Thyroid gland (tissue), 4 donors: ENCODE data around the gene TMEM260. TPM values are rescaled to one million over a fixed set of nuclear protein-coding genes. Genes with fewer than 3 reads are reported as not detected.
A peak's percentile ranks its signal among the peaks of the same experiment; 100 is the strongest.
"Not testable (repeated sequence)": the region's sequence is repeated elsewhere in the genome, so short reads cannot be mapped to it uniquely, and the experiment has no call there.

Experiments used
- DNase-seq, 2 donors: peaks; one replicate each; pipeline ENCODE4 v3.0.0-alpha.2; 2019
- H3K27ac ChIP-seq, 3 donors: fragments of 200-600 bp; sonication (generic); 1 replicate in 2 of 3; 2 replicates in 1 of 3; pipeline ENCODE4 v1.5.1; 2016 to 2019; ENCODE audit warnings: mild to moderate bottlenecking in 1 of 3, moderate library complexity in 1 of 3
- H3K27me3 ChIP-seq: fragments of 200-600 bp; sonication (generic); one replicate; pipeline ENCODE4 v1.5.1; 2019
- H3K36me3 ChIP-seq, 2 donors: fragments of 200-600 bp; sonication (generic); one replicate each; pipeline ENCODE4 v1.5.1; 2016 to 2019
- H3K4me1 ChIP-seq, 2 donors: fragments of 200-600 bp; sonication (generic); one replicate each; pipeline ENCODE4 v1.5.1; 2017 to 2019
- H3K4me3 ChIP-seq, 3 donors: fragments of 200-600 bp; sonication (generic); replicated peaks in 1 of 3; 1 replicate in 2 of 3; 2 replicates in 1 of 3; pipeline ENCODE4 v1.5.1; 2016; ENCODE audit warnings: mild to moderate bottlenecking in 1 of 3
- H3K9me3 ChIP-seq: fragments of 200-600 bp; sonication (generic); one replicate; pipeline ENCODE4 v1.5.1; 2017
- POLR2A ChIP-seq, 2 donors: fragments of 450-650 bp; IDR thresholded peaks; one replicate each; pipeline ENCODE4 v1.6.1; 2017; ENCODE audit warnings: antibody characterized with exemption in 2 of 2, mild to moderate bottlenecking in 2 of 2, moderate library complexity in 1 of 2
- WGBS, 2 donors: methylation state at CpG; one replicate each; pipeline ENCODE4 v1.1.5; 2017; 5-methylcytosine and 5-hydroxymethylcytosine counted together
- intact Hi-C: fragments of 100-400 bp; cut with DNase I; formaldehyde crosslinking; loops from one replicate; pipeline ENCODE4 v1.15.1; 2023
- total RNA-seq, 4 donors: library from RNA; depleted of rRNA; stranded (reverse); fragments of >200 nt; gene quantifications; one replicate each; pipeline ENCODE4 v1.2.3, GENCODE V29; 2016
- TF ChIP-seq, protein P1 (sequence below), 6 experiments: fragments of 200-600 bp in 3 of 6; fragments of 450-650 bp in 3 of 6; sonication (generic) in 3 of 6; IDR thresholded peaks; one replicate each; pipeline ENCODE4 v1.5.1; 2016 to 2019; ENCODE audit warnings: antibody characterized with exemption in 6 of 6, mild to moderate bottlenecking in 2 of 6, inconsistent platforms in 1 of 6, moderate library complexity in 1 of 6

The TMEM260 gene
- total RNA-seq, 4 donors from 2014 or later, result 26.3 to 43.8 (median 39.4) TPM

DNA sequence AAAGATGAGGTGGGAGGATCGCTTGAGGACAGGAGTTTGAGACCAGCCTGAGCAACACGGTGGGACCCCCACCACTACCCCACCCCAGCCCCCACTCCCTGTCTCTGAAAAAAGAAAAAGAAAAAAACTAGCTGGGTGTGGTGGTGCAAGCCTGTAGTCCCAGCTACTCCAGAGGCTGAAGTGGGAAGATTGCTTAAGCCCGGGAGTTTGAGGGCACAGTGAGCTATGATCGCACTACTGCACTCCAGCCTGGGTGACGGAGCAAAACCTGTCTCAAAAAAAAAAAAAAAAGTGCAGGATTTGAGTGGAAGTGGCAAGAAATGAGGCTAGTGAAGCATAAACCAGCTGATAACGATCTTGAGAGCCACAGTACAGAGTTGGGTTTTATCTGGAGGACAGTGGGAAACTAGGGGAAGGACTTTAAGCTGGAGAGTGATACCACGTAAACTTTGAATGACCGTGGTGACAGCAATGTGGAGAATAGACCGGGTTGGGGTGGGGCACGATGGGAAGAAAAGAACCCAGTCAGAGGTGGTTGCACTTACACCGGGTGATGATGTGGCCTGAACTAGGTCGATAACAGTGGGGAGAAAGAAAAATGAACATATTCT, 85.3 kb downstream of the TMEM260 start:
- Histone ChIP-seq H3K4me3 (no peak overlapping the region), H3K9me3 (no peaks in the 10 kb centered on the region), H3K27me3 (no peaks in the 10 kb centered on the region), H3K4me1 (peaks cover 0 to 3% of the 10 kb centered on the region in 2 donors), H3K36me3 (no peaks in the 10 kb centered on the region), H3K27ac (no peak overlapping the region)
- WGBS, 2 donors, result 41 to 43% methylated on average over 11 to 12 of the region's 12 CpGs
- DNase-seq, result peak; percentile 48 to 54
- TF ChIP-seq, protein P1, sequence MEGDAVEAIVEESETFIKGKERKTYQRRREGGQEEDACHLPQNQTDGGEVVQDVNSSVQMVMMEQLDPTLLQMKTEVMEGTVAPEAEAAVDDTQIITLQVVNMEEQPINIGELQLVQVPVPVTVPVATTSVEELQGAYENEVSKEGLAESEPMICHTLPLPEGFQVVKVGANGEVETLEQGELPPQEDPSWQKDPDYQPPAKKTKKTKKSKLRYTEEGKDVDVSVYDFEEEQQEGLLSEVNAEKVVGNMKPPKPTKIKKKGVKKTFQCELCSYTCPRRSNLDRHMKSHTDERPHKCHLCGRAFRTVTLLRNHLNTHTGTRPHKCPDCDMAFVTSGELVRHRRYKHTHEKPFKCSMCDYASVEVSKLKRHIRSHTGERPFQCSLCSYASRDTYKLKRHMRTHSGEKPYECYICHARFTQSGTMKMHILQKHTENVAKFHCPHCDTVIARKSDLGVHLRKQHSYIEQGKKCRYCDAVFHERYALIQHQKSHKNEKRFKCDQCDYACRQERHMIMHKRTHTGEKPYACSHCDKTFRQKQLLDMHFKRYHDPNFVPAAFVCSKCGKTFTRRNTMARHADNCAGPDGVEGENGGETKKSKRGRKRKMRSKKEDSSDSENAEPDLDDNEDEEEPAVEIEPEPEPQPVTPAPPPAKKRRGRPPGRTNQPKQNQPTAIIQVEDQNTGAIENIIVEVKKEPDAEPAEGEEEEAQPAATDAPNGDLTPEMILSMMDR (IDR thresholded peaks at IDR 0.05), result no peak
- no peak for TF ChIP-seq POLR2A (IDR thresholded peaks at IDR 0.05)
- intact Hi-C loops, result no loop called here

DNA sequence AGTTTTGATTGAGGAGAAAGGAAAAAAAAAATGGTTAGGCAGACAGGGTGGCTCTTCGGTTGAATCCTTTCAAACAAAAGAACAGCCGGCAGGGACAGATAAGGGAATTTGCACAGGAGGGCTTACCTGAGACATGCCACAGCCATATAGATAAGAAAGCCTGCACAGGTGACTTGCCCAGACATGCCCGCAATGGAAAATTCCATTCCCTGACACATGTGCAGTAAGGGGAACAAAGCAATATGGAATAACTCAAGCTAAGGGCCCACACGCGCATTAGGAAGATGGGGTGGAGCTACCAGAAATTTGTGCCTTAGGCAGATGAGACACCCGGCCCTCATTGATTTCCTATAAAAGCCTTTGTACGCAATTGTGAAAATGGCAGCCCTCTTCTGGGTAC, 86.7 kb downstream of the TMEM260 start:
- H3K4me3 ChIP-seq, result no peak overlapping the region
- DNase-seq, result no peak
- intact Hi-C loops, result no loop called here
- H3K9me3 ChIP-seq, result no peaks in the 10 kb centered on the region
- no peak overlapping the region for H3K27ac ChIP-seq
- no peaks in the 10 kb centered on the region for H3K36me3 ChIP-seq
- no peaks in the 10 kb centered on the region for H3K27me3 ChIP-seq
- H3K4me1 ChIP-seq, result peaks cover 0 to 3% of the 10 kb centered on the region in 2 donors
- TF ChIP-seq POLR2A (IDR thresholded peaks at IDR 0.05), result no peak
- 94 to 95% methylated on average over 7 of the region's 7 CpGs for WGBS, 2 donors

DNA sequence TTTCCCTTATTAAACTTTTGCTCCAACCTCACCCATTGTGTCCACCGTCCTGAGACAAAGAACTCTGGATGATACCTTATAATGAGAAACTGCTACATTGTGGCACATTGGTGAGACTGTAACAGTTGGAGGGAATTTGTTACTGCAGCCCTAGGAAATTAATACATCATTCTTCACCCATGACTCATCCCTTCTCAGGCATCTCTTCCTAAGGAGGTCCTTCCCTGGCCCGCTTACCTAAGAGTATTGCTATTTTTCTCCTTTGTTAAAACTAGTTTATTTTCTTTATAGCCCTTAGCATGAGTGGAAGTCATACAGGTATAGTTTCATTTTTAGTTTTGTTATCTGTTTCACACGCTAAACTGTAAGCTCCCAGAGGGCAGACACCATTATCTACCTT, 87.1 kb downstream of the TMEM260 start:
- no peak for TF ChIP-seq POLR2A (IDR thresholded peaks at IDR 0.05)
- TF ChIP-seq, protein P1 (IDR thresholded peaks at IDR 0.05), result no peak
- 60 to 98% methylated on average over 3 of the region's 3 CpGs for WGBS, 2 donors
- Histone ChIP-seq H3K4me3 (no peak overlapping the region), H3K9me3 (no peaks in the 10 kb centered on the region), H3K4me1 (peaks cover 0 to 3% of the 10 kb centered on the region in 2 donors), H3K27ac (no peak overlapping the region), H3K27me3 (no peaks in the 10 kb centered on the region), H3K36me3 (no peaks in the 10 kb centered on the region)
- no peak for DNase-seq
- intact Hi-C loops, result no loop called here

DNA sequence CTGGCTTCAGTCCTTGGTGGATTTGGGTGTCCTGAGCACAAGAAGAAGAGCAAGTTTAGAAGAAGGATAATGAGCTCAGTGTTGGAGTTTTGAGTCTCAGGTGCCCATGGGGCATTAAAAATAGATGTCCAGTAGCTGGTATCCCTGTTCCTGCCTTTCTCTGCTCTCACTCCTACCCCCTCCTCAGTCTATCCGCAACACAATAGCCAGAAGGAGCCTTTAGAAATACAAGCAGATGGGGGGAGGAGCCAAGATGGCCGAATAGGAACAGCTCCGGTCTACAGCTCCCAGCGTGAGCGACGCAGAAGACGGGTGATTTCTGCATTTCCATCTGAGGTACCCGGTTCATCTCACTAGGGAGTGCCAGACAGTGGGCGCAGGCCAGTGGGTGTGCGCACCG, 87.7 kb downstream of the TMEM260 start:
- 72 to 91% methylated on average over 4 to 9 of the region's 11 CpGs for WGBS, 2 donors
- H3K9me3 ChIP-seq, intact Hi-C loops, H3K4me1 ChIP-seq, H3K27ac ChIP-seq, DNase-seq, H3K36me3 ChIP-seq, H3K27me3 ChIP-seq, H3K4me3 ChIP-seq: not testable (repeated sequence)

DNA sequence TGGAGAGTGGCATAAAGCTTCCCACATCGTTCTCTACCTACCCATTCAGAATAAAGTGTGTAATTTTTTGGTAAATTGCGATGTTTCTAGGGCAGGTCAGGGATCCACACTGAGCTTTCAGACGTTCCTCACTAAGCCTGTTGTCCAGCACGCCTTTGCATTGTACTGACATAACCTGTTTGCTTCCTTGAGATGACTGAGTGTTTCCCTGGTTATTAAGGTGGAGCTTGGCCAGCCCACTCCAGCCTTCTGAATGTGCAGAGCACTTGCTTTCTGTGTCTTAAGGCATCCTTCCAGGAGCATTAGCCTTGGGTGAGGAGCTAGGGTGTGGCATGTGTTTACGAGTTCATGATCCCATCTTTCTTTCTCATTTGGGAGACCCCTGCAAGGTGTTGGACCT, 96.4 kb downstream of the TMEM260 start:
- Histone ChIP-seq H3K9me3 (no peaks in the 10 kb centered on the region), H3K36me3 (no peaks in the 10 kb centered on the region), H3K27me3 (no peaks in the 10 kb centered on the region), H3K4me3 (no peak overlapping the region), H3K4me1 (no peaks in the 10 kb centered on the region), H3K27ac (no peak overlapping the region)
- intact Hi-C loops, result no loop called here
- 41 to 77% methylated on average over 5 of the region's 5 CpGs for WGBS, 2 donors
- no peak for DNase-seq
- TF ChIP-seq, protein P1 (IDR thresholded peaks at IDR 0.05), result no peak
- TF ChIP-seq POLR2A (IDR thresholded peaks at IDR 0.05), result no peak

DNA sequence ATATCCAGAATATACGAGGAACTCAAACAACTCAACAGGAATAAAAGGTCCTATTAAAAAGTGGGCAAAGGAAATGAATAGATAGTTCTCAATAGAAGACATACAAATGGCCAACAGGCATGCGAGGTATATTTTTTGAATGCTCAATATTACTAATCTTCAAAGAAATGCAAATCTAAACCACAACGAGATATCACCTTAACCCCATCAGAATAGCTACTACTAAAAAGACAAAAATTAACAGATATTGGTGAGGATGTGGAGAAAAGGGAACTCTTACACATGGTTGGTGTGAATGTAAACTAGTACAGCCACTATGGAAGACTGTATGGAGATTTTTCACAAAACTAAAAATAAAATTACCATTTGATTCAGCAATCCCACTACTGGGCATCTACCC, 99.2 kb downstream of the TMEM260 start:
- intact Hi-C loops, result no loop called here
- no peak for DNase-seq
- 88 to 91% methylated on average over 3 of the region's 3 CpGs for WGBS, 2 donors
- no peaks in the 10 kb centered on the region for H3K36me3 ChIP-seq
- H3K4me1 ChIP-seq, result no peaks in the 10 kb centered on the region
- H3K9me3 ChIP-seq, result no peaks in the 10 kb centered on the region
- TF ChIP-seq, protein P1 (IDR thresholded peaks at IDR 0.05), result no peak
- TF ChIP-seq POLR2A (IDR thresholded peaks at IDR 0.05), result no peak
- H3K27ac ChIP-seq, result no peak overlapping the region
- no peak overlapping the region for H3K4me3 ChIP-seq
- no peaks in the 10 kb centered on the region for H3K27me3 ChIP-seq
